Sigmoid colon (tissue), 4 donors: Measurements from ENCODE around the gene PARD3.

Experiments used
- CTCF ChIP-seq, 4 experiments: fragments of 450-650 bp in 3 of 4; fragments of 200-600 bp in 1 of 4; IDR thresholded peaks; one replicate each; pipeline ENCODE4 v1.5.1; 2016 to 2019; ENCODE audit warnings: antibody characterized with exemption in 4 of 4, mild to moderate bottlenecking in 3 of 4, moderate library complexity in 2 of 4
- EP300 ChIP-seq, 4 donors: sonication (generic); formaldehyde crosslinking; IDR thresholded peaks; one replicate each; pipeline ENCODE4 v1.6.1; 2017; ENCODE audit warnings: antibody characterized with exemption in 4 of 4
- POLR2A ChIP-seq, 2 donors: fragments of 450-650 bp; IDR thresholded peaks; one replicate each; pipeline ENCODE4 v1.6.1; 2016; ENCODE audit warnings: antibody characterized with exemption in 2 of 2, mild to moderate bottlenecking in 2 of 2, moderate library complexity in 2 of 2

GRCh38 chr10:34462056-34462455, 353.0 kb downstream of the PARD3 start:
- no peak for TF ChIP-seq POLR2A (IDR thresholded peaks at IDR 0.05)
- no peak for TF ChIP-seq CTCF (IDR thresholded peaks at IDR 0.05)
- TF ChIP-seq EP300 (IDR thresholded peaks at IDR 0.05) = no peak
